SH-SY5Y (cell line): ENCODE data around the gene LY86.

ENCODE experiments used
- GATA2 ChIP-seq: IDR thresholded peaks from 2 replicates; pipeline ENCODE4 v1.6.1; 2011; ENCODE audit warnings: mild to moderate bottlenecking, low read depth, low read length
- GATA3 ChIP-seq: IDR thresholded peaks from 2 replicates; pipeline ENCODE4 v1.6.1; 2011; ENCODE audit warnings: low read depth, mild to moderate bottlenecking, low read length, moderate library complexity

GRCh38 chr6:6616656-6617055 lies 28.1 kb downstream of the LY86 start:
- TF ChIP-seq GATA2 (no peak), GATA3 (no peak)
